Right renal cortex interstitium (tissue), 3 donors: Measurements from ENCODE around the gene PATJ. TPM values are rescaled to one million over a fixed set of nuclear protein-coding genes. Genes with fewer than 3 reads are reported as not detected.

Experiments used
- DNase-seq, 3 donors: peaks; one replicate each; pipeline ENCODE4 v3.0.0-alpha.2; 2013; ENCODE audit warnings: low read depth in 3 of 3, low spot score in 2 of 3
- polyA plus RNA-seq, 3 donors: library from polyadenylated mRNA; unstranded; fragments of 120-200 nt; gene quantifications; one replicate each; pipeline ENCODE4 v1.2.1, GENCODE V29; 2013; ENCODE audit not compliant: insufficient read length in 3 of 3

PATJ gene
- polyA plus RNA-seq, 3 donors = 42.6 to 46.5 (median 42.9) TPM

DNA sequence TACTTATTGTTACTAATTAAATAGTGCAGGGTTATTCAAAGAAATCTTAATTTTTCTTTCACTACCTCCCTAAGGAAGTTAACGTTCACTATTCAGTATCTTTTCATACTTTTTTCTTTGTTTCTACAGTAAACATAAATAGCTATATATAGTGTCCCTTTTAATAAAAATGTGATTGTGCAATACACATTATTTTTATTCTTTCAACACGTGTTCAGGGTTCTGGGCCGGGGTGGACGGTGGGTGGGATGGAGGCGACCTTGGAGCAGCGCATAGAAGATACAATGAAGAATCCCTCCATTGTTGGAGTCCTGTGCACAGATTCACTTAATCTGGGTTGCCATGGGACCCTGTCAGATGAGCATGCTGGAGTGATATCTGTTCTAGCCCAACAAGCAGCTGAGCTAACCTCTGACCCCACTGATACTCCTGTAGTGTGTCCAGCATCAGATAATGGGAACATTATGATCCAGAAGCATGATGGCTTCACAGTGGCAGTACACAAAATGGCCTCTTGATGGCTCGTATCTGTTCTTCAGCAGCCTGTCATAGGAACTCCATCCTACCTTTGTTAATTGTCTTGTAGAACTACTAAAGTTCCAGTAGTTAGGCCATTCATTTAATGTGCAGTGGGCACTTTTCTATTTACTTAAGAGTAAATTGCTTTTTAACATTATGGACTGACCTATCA lies 296.5 kb downstream of the PATJ start:
- DNase-seq = no peak

DNA sequence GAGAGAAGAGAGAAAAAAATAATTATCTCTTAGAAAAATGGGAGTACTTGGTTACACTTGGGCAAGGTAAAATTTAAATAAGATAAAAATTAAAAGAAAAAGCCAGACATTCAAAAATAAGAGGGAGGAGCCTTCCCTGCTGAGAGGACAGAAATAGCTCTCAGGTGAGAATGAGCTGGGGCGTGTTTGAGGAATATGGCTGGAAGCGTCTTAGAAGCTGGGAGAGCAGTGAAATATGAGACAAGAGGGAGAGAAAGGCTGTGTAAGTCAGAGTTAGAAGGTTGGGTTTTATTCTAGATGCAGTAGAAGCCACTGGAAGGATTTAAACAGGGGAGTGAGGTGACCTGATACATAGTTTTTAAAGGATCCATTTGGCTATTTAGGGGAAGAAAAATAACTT lies 298.2 kb downstream of the PATJ start:
- DNase-seq = no peak

DNA sequence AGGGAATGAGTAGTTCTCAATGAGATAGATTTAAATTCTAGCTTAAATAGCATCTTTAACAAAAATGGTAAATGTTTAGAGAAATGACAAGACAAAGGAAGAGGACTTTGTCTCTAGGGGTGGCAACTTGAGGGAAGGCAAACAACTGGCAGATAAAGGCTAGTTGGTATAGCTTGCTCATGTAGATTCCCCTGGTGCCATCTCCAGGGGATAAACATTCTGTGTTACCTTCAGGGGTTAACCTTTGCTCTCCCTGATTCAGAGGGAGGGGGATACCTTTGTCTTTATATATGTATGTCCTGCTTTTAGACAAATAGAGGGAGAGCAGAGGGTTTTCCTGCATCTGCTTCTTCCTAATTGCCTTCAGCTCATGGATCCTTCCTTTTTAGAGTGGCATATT lies 298.7 kb downstream of the PATJ start:
- no peak for DNase-seq

DNA sequence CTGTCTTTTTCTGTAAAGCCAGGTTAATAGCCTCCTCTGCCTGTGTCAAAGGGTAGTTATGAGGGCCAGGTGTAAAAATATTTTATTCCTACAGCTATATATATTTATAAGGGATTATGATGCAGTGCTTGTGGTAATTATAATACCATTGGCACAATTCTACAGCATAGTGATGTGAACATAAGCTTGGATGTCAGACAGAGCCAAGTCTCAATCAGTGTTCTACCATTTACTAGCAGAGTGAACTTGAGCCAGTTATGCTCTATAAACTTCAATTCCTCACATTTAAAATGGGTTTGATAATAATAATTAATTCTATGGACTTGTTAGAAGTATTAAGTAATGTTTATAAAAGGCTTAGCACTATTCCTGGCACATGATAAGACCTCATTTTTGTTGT lies 300.9 kb downstream of the PATJ start:
- DNase-seq = no peak

- no peak for DNase-seq
Observed at GRCh38 chr1:62045574-62045973, 303.3 kb downstream of the PATJ start.

GRCh38 chr1:62046927-62047326 lies 304.6 kb downstream of the PATJ start:
- no peak for DNase-seq

GRCh38 chr1:62050165-62050564 lies 307.9 kb downstream of the PATJ start:
- no peak for DNase-seq

DNA sequence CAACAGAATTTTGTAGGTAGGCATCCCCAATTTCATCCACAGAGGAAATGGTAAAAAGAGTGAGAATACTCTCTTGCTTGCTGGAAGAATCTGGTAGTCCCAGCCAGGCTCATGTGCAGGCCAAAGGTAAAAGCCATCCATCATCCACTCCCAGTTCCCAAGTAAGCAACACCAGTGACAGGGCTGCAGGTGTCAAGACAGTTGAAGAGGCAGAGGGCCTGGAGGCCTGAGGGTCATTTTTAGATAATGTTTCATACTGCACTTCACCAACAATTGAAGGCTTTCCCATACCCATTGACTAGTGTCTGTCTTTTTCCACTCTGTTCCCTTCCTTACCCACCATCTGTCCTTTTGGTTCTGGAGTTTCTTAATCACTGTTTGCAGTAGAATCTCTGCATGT lies 310.7 kb downstream of the PATJ start:
- no peak for DNase-seq

DNA sequence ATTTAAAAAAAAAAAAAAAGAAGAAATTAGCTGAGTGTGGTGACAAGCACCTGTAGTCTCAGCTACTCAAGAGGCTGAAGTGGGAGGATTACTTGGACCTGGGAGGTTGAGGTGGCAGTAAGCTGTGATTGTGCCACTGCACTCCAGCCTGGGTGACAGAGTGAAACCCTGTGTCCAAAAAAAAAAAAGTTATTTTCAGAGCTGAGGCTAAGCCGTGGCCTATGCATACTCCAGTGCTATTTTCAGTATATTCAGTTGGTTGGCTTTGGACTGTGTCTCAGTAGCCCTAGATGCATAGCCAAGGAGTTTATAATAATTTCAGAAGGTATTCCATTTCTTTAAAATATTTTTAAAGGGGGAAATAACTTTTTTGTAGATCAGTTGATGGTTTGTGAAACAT lies 311.9 kb downstream of the PATJ start:
- no peak for DNase-seq

DNA sequence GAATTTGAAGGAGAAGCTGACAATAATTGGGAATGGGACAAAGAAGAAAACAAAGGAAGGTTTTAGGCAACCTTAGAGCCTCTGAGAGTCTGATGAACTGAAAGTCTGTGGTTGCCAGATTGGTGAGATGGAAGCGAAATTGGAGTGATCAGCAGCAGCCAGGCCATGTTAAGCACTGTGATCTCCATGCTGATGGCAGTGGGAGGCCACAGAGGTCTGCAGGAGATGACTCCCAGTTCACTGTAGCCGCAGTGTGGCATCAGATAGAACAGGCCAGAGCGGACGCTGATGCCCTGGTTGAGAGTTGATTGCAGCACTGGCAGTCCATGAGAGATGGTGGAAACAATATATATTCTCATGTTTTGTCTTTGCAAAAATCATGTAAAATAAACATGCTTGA lies 314.9 kb downstream of the PATJ start:
- DNase-seq = no peak

DNA sequence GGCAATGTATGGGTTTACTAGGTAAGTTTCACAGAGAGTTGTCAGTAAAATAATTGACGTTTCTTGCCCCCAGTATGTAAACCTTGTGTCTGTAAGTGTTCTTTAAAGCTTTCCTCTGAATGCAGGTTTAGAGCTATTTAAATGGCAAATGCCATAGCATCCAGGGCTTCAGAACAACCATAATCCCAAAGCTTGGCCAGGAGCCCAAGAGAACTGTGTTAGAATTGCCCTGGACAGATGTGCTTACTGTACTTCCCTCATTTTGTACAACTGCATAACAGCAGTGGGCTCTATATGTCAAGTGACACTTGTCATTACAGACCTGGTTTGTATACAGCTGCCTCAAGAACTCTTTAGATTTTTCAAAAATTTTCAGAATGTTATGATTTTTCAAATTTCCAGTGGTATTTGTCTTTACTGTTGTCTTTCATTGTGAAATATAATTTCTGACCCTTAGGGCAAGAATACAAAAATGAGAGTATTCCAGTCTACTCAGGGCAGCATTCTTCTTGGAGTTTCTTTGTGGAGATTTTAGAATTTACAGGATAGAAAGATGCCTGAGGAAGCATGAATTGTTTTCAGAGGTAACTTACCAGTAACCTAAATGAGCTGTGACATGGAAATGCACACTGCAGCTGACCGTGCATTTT lies 315.5 kb downstream of the PATJ start:
- no peak for DNase-seq

GRCh38 chr1:62058956-62059355 lies 316.7 kb downstream of the PATJ start:
- DNase-seq = no peak

- no peak for DNase-seq
Observed at GRCh38 chr1:62062087-62062486, 319.8 kb downstream of the PATJ start.

GRCh38 chr1:62064829-62065407 lies 322.6 kb downstream of the PATJ start:
- DNase-seq = no peak

DNA sequence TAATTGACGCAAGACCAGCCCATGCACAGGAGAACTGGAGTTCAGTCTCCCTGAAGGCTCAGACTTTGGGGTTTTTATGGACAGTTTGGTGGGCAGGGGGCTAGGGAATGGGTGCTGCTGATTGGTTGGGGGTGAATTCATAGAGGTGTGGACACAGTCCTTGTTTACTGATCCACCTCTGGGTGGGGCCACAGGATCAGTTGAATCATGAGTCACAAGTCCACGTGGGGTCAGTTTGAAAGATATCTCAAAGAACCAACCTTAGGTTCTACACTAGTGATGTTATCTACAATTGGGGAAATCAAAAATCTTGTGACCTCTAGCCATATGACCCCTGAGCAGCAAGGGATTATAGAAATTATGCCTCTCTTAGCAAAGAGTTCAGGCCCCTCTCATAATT lies 324.4 kb downstream of the PATJ start:
- no peak for DNase-seq

DNA sequence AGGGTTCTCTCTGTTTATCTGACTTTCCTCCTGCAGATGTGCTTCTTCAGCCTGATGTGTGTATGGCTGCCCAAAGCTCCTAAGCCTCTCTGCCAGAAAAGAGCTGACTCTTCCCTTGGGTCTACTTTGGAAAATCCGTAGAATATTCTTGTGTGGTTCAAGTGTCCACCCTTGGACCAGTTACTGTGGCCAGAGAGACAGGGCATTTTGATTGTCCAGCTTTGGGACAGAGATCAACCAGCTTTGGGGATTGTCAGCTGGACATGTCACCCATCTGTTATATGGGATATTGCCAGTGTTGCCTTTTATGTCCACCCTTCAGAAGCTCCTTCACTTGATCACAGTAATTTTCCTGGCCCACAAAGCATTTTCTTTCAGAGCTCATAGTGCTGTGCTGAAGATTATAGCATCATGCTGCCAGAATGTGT lies 326.1 kb downstream of the PATJ start:
- no peak for DNase-seq

DNA sequence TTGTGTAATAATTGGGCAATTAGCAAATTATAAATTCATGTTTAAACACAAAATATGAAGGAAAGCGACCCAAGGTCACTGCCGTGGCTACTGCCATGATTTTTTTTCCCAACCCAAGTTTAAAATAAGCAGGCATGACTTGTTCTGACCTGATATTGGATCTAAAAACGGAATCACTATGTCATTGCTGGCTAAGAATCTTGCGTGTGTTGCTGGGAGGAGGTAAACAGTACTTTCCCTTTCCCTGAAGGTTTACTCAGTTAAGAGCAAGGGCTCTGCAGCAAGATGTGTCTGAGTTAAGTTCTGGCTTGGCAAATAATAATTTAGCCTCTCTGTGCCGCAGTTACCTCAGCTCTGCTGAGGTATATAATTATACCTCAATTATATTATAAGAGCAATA lies 326.7 kb downstream of the PATJ start:
- no peak for DNase-seq

DNA sequence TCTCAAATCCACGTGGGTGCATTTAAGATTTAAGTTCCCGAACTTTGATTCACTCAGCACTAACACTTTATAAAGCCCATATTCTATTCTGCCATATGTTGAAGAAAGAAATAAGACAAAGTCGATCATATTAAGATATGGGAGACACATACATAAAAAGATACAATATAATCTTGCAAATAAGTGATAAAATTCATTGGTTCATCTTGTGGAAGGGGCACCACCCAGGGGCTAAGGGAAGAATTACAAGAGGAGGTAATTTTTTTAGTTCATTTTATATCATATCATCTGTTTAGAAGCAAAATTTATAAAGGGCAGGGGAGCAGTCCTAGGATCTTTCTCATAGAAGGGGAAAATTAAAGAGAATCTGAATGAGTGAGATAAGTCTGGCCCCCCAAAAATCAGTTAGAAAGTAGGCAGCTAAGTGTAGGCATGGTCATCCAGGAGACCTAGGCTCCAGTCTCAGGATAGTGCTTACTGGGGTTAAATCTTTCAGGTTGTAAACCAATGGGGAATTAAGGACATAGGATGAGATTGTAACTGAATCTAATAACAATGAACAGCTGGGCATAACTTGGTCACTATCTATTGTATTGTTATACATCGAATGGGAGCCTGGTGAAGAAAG lies 328.2 kb downstream of the PATJ start:
- no peak for DNase-seq

DNA sequence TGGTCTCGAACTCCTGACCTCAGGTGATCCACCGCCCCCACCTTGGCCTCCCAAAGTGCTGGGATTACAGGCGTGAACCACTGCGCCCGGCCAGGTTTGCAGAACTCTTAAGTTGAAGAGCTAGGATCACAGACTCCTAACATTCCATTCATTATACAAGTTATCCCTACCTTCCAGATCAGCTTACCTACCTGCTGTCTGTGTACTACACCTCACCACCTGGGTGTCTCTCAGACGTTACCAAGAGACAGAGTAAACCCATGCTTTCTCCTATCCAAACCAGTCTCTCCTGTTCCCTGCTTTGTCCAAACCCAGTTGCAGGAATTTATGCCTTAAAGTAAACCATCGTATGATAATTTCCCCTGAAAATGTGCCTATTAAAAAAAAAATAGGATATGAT lies 329.4 kb downstream of the PATJ start:
- no peak for DNase-seq

DNA sequence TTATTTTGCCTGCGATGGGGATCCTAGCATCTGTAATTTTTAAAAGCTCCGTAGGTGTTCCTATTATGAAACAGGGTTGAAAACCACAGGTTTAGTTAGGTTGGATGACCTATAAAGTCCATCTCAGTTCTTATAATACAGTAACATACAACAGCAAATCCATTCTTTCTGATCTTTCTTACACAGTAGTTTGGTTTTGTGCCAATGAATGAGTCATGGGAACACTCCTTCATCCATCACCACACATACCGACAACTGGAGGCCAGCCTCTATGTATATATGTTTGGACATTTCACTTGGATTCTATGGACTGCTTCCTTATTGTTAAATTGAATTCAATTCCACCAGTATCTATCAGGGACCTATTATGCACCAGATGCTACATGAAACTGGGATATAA lies 334.0 kb downstream of the PATJ start:
- peak in 2 of 3 donors; percentile 14 to 27 for DNase-seq

DNA sequence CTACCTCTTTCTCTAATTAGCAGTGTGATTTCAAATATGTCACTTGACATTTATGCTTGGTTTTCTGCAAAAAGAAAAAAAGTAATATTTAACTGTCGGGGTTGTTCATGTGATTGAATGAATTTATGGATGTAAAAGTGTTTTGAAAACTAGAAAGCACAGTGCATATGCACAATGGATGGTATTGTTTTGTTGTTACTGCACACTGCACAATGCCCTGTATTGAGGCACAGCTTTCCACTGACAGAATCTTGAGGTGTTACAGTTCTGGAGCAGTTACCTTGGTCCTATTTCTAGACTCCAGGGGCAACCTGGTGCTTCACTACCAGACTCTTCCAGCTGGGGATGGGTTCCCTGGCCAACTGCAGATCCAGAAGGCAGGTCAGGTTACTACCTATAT lies 335.5 kb downstream of the PATJ start:
- no peak for DNase-seq
